MM.1S (cell line): ENCODE data around the gene C12orf56.

Experiments
- EZH2 ChIP-seq: fragments of 300-600 bp; sonication (generic); optimal IDR thresholded peaks from 2 replicates; pipeline ENCODE3; 2017; ENCODE audit warnings: low read depth, mild to moderate bottlenecking, antibody characterized with exemption, low read length, mixed read lengths
- EZH2phosphoT487 ChIP-seq: fragments of 300-600 bp; sonication (generic); IDR thresholded peaks from 2 replicates; pipeline ENCODE4 v1.6.1; 2018; ENCODE audit warnings: antibody characterized with exemption, low read length
- TF ChIP-seq, protein P1 (sequence below): fragments of 300-600 bp; sonication (generic); IDR thresholded peaks from 2 replicates; pipeline ENCODE4 v1.5.1; 2016; ENCODE audit warnings: antibody characterized with exemption, low read length, mixed read lengths

DNA sequence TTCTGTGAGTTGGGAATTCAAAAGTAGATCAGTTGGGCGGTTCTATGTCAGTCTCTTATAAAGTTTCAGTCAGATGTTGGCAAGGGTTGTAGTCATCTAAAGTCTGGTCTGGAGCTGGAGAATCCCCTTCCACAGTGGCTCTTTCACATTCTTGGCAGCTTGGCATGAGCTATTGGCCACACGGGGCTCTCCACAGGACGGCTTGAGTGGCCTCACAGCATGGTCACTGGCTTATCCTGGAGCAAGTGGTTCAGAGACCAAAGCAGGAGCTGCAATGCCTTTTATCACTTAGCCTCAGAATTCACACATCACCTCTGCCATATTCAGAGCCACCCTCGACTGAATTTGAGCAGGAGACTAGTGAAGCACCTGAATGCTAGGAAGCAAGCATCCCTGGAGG lies 161.3 kb downstream of the C12orf56 start:
- no peak for TF ChIP-seq EZH2phosphoT487
- TF ChIP-seq, protein P1, sequence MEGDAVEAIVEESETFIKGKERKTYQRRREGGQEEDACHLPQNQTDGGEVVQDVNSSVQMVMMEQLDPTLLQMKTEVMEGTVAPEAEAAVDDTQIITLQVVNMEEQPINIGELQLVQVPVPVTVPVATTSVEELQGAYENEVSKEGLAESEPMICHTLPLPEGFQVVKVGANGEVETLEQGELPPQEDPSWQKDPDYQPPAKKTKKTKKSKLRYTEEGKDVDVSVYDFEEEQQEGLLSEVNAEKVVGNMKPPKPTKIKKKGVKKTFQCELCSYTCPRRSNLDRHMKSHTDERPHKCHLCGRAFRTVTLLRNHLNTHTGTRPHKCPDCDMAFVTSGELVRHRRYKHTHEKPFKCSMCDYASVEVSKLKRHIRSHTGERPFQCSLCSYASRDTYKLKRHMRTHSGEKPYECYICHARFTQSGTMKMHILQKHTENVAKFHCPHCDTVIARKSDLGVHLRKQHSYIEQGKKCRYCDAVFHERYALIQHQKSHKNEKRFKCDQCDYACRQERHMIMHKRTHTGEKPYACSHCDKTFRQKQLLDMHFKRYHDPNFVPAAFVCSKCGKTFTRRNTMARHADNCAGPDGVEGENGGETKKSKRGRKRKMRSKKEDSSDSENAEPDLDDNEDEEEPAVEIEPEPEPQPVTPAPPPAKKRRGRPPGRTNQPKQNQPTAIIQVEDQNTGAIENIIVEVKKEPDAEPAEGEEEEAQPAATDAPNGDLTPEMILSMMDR: no peak
- TF ChIP-seq EZH2: no peak
